AG09309 (cell line): ENCODE measurements around the gene SRSF8.
"Not testable (repeated sequence)": the region's sequence is repeated elsewhere in the genome, so short reads cannot be mapped to it uniquely, and the experiment has no call there.

Experiments
- DNase-seq: peaks from one replicate; pipeline ENCODE4 v3.0.0-alpha.2; 2010; ENCODE audit warnings: low read depth
- H3K4me3 ChIP-seq: 2 replicates; pipeline ENCODE4 v1.5.1; 2011; ENCODE audit warnings: mild to moderate bottlenecking, low read depth, low read length, moderate library complexity; ENCODE audit not compliant: control insufficient read depth
- TF ChIP-seq, protein P1 (sequence below): IDR thresholded peaks from 2 replicates; pipeline ENCODE4 v1.5.1; 2011; ENCODE audit warnings: mild to moderate bottlenecking, low read depth, low read length, inconsistent platforms; ENCODE audit not compliant: insufficient read depth, control insufficient read depth; ENCODE audit errors: missing control alignments

The SRSF8 gene

DNA sequence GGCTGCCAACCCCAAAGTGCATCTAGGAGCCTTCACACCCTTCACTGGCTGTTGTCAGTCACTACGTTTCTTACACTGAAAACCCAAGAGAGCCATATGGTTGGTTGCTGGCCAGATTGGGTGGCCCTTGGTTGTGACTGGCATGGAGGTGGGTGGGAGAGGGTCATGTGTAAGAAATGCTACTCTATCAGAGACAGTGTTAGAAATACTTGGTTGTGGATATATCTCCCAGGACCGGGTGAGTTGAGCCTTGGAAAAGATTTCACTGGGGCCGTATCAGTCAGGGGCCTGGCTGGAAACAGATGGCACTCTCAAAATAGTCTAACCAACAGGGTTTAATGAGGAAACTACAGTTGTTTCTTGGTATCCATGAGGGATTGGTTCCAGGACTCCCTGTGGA lies 38.1 kb downstream of the SRSF8 start:
- TF ChIP-seq, protein P1, sequence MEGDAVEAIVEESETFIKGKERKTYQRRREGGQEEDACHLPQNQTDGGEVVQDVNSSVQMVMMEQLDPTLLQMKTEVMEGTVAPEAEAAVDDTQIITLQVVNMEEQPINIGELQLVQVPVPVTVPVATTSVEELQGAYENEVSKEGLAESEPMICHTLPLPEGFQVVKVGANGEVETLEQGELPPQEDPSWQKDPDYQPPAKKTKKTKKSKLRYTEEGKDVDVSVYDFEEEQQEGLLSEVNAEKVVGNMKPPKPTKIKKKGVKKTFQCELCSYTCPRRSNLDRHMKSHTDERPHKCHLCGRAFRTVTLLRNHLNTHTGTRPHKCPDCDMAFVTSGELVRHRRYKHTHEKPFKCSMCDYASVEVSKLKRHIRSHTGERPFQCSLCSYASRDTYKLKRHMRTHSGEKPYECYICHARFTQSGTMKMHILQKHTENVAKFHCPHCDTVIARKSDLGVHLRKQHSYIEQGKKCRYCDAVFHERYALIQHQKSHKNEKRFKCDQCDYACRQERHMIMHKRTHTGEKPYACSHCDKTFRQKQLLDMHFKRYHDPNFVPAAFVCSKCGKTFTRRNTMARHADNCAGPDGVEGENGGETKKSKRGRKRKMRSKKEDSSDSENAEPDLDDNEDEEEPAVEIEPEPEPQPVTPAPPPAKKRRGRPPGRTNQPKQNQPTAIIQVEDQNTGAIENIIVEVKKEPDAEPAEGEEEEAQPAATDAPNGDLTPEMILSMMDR = no peak
- no peak overlapping the region for H3K4me3 ChIP-seq
- DNase-seq = no peak

GRCh38 chr11:95108159-95108611 lies 41.5 kb downstream of the SRSF8 start:
- H3K4me3 ChIP-seq = no peak overlapping the region
- TF ChIP-seq, protein P1 = no peak
- no peak for DNase-seq

GRCh38 chr11:95108671-95109551 lies 42.2 kb downstream of the SRSF8 start:
- no peak for DNase-seq
- TF ChIP-seq, protein P1 = no peak
- H3K4me3 ChIP-seq = no peak overlapping the region

DNA sequence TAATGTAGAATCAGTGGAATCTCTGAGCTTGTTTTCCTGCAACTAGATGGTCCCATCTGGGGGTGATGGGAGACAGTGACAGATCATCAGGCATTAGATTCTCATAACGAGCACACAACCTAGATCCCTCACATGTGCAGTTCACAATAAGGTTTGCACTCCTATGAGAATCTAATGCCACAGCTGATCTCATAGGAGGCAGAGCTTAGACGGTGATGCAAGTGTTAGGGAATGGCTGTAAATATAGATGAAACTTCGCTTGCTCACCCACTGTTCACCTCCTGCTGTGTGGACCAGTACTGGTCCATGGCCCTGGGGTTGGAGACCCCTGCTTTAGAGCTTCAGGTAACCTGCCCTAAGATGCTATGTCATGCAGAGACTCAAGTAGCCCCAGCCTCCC lies 44.8 kb downstream of the SRSF8 start:
- H3K4me3 ChIP-seq, DNase-seq: not testable (repeated sequence)

DNA sequence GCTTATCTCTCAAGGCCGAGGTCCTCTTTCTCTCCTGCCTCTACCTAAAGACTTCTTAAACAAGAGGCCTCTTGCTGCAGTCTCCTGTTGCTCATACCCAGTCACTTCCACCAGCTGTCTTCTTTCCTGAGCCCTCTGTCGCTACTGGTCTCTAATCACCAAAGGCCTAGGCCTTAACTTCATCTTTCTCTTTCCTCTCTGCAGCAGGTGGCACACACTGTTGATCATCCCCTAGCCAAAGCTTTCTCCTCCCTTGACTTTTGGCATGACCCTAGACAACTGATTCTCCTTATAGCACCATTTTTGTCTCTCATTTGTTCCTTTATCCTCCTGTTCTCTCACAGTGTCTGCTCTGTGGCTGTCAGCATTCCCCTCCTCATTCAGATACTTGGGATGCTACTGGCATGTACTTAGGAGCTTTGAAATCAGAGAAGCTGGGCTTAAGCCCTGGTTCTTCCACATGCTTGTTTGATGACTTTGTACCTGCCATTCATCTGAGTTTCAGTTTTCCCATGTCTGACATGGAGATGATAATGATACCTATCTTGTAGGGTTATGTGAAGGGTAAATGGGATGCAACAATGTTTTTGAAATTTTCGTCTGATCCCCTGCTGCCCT lies 45.3 kb downstream of the SRSF8 start:
- no peak for DNase-seq
- TF ChIP-seq, protein P1 = no peak
- H3K4me3 ChIP-seq = no peak overlapping the region

DNA sequence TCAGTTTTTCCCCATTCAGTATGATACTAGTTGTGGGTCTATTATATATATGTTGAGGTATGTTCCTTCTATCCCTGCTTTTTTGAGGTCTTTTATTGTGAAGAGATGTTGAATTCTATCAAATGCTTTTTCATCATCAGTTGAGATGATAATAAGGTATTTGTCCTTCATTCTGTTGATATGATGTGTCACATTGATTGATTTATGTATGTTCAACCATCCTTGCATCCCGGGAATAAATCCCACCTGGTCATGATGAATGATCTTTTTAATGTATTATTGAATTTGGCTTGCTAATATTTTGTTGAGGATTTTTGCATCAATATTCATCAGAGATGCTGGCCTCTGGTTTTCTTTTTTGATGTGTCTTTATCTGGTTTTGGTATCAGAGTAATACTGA lies 48.9 kb downstream of the SRSF8 start:
- TF ChIP-seq, protein P1 = no peak
- no peak for DNase-seq
- H3K4me3 ChIP-seq = no peak overlapping the region
